ENCODE results near the gene XYLT1. TPM values are rescaled to one million over a fixed set of nuclear protein-coding genes. Genes with fewer than 3 reads are reported as not detected.

Gene XYLT1
- total and polyA plus RNA-seq, 12 donors, result 0.29 to 4.0 (median 1.6) TPM

GRCh38 chr16:17365211-17365541, 105.6 kb downstream of the XYLT1 start:
- Histone ChIP-seq H3K36me3 (no peaks in the 10 kb centered on the region), H3K4me1 (peaks cover 0 to 85% (median 13%) of the 10 kb centered on the region in 9 donors), H3K27ac (peak overlapping the region in 1 of 10 donors; percentile 37), H3K9me3 (no peaks in the 10 kb centered on the region), H3K4me3 (no peak overlapping the region), H3K27me3 (no peaks in the 10 kb centered on the region)
- DNase-seq, result no peak
- WGBS, 2 donors, result 76 to 89% methylated on average over 4 of the region's 4 CpGs
- no peak for ATAC-seq
- intact Hi-C loops (cut with DNase I), result no loop called here
- no peak for TF ChIP-seq CTCF (IDR thresholded peaks at IDR 0.05)

GRCh38 chr16:17364319-17365210, 106.2 kb downstream of the XYLT1 start:
- Histone ChIP-seq H3K4me3 (no peak overlapping the region), H3K4me1 (peaks cover 0 to 85% (median 10%) of the 10 kb centered on the region in 9 donors), H3K27me3 (no peaks in the 10 kb centered on the region), H3K27ac (peak overlapping the region in 1 of 10 donors; percentile 71), H3K9me3 (no peaks in the 10 kb centered on the region), H3K36me3 (no peaks in the 10 kb centered on the region)
- DNase-seq (no peak), ATAC-seq (peak in 1 of 8 donors; percentile 21)
- TF ChIP-seq CTCF (IDR thresholded peaks at IDR 0.05), result no peak
- WGBS, 2 donors, result 51 to 52% methylated on average over 18 of the region's 18 CpGs
- intact Hi-C loops (cut with DNase I), result no loop called here

- peaks cover 0 to 85% (median 9%) of the 10 kb centered on the region in 9 donors for H3K4me1 ChIP-seq
- 83 to 88% methylated on average over 4 of the region's 4 CpGs for WGBS, 2 donors
- no peaks in the 10 kb centered on the region for H3K36me3 ChIP-seq
- no peak for TF ChIP-seq CTCF (IDR thresholded peaks at IDR 0.05)
- no peaks in the 10 kb centered on the region for H3K9me3 ChIP-seq
- no peak overlapping the region for H3K4me3 ChIP-seq
- intact Hi-C loops (cut with DNase I), result no loop called here
- H3K27ac ChIP-seq, result no peak overlapping the region
- ATAC-seq (no peak), DNase-seq (no peak)
- H3K27me3 ChIP-seq, result no peaks in the 10 kb centered on the region
Observed at GRCh38 chr16:17362946-17363345, 107.8 kb downstream of the XYLT1 start.

- ATAC-seq (no peak), DNase-seq (no peak)
- intact Hi-C loops (cut with DNase I), result no loop called here
- H3K27me3 ChIP-seq, result no peaks in the 10 kb centered on the region
- no peak overlapping the region for H3K4me3 ChIP-seq
- H3K27ac ChIP-seq, result no peak overlapping the region
- no peak for TF ChIP-seq CTCF (IDR thresholded peaks at IDR 0.05)
- 92 to 98% methylated on average over 5 of the region's 5 CpGs for WGBS, 2 donors
- no peaks in the 10 kb centered on the region for H3K9me3 ChIP-seq
- peaks cover 0 to 85% (median 8%) of the 10 kb centered on the region in 9 donors for H3K4me1 ChIP-seq
- H3K36me3 ChIP-seq, result no peaks in the 10 kb centered on the region
Observed at GRCh38 chr16:17362183-17362582, 108.6 kb downstream of the XYLT1 start.

All from heart right ventricle (tissue), 16 donors.